ENCODE measurements around the gene SORT1.
"Not testable (repeated sequence)": the region's sequence is repeated elsewhere in the genome, so short reads cannot be mapped to it uniquely, and the experiment has no call there.

The SORT1 gene

GRCh38 chr1:109379907-109380306, 17.8 kb downstream of the SORT1 start:
- no peak for DNase-seq (ENCODE audit: low read depth)

- DNase-seq (ENCODE audit: low read depth), result no peak
These were observed 18.3 kb downstream of the SORT1 start for GRCh38 chr1:109379422-109379821.

- no peak for DNase-seq (ENCODE audit: low read depth)
These were observed 20.0 kb downstream of the SORT1 start for GRCh38 chr1:109377698-109378097.

- DNase-seq (ENCODE audit: low read depth), result not testable (repeated sequence)
These were observed 24.0 kb downstream of the SORT1 start for GRCh38 chr1:109373696-109374095.

- DNase-seq (ENCODE audit: low read depth), result no peak
These were observed 24.6 kb downstream of the SORT1 start for GRCh38 chr1:109373126-109373525.

GRCh38 chr1:109372281-109372680, 25.4 kb downstream of the SORT1 start:
- no peak for DNase-seq (ENCODE audit: low read depth)

GRCh38 chr1:109371341-109371739, 26.4 kb downstream of the SORT1 start:
- no peak for DNase-seq (ENCODE audit: low read depth)

GRCh38 chr1:109370712-109371340, 26.9 kb downstream of the SORT1 start:
- DNase-seq (ENCODE audit: low read depth), result no peak

GRCh38 chr1:109369167-109369746, 28.5 kb downstream of the SORT1 start:
- no peak for DNase-seq (ENCODE audit: low read depth)

GRCh38 chr1:109368464-109368863, 29.3 kb downstream of the SORT1 start:
- DNase-seq (ENCODE audit: low read depth), result no peak

GRCh38 chr1:109367626-109368025, 30.1 kb downstream of the SORT1 start:
- DNase-seq (ENCODE audit: low read depth), result no peak

- no peak for DNase-seq (ENCODE audit: low read depth)
These were observed 32.0 kb downstream of the SORT1 start for GRCh38 chr1:109365642-109366204.

GRCh38 chr1:109361649-109362048, 36.1 kb downstream of the SORT1 start:
- no peak for DNase-seq (ENCODE audit: low read depth)

GRCh38 chr1:109361069-109361468, 36.6 kb downstream of the SORT1 start:
- no peak for DNase-seq (ENCODE audit: low read depth)

- DNase-seq (ENCODE audit: low read depth), result no peak
These were observed 40.1 kb downstream of the SORT1 start for GRCh38 chr1:109357616-109358015.

GRCh38 chr1:109356915-109357314, 40.8 kb downstream of the SORT1 start:
- no peak for DNase-seq (ENCODE audit: low read depth)

GRCh38 chr1:109356505-109356904, 41.2 kb downstream of the SORT1 start:
- no peak for DNase-seq (ENCODE audit: low read depth)

GRCh38 chr1:109354929-109355328, 42.8 kb downstream of the SORT1 start:
- no peak for DNase-seq (ENCODE audit: low read depth)

- no peak for DNase-seq (ENCODE audit: low read depth)
These were observed 46.3 kb downstream of the SORT1 start for GRCh38 chr1:109351457-109351856.

GRCh38 chr1:109350655-109351054, 47.1 kb downstream of the SORT1 start:
- DNase-seq (ENCODE audit: low read depth), result no peak

GRCh38 chr1:109350182-109350581, 47.5 kb downstream of the SORT1 start:
- DNase-seq (ENCODE audit: low read depth), result no peak

- no peak for DNase-seq (ENCODE audit: low read depth)
These were observed 50.2 kb downstream of the SORT1 start for GRCh38 chr1:109347511-109347910.
